NB4 (cell line): ENCODE measurements around the gene CSTPP1.

Experiments used
- DNase-seq: peaks from one replicate; pipeline ENCODE4 v3.0.0; 2010; ENCODE audit warnings: low read depth
- H3K4me3 ChIP-seq: one replicate; pipeline ENCODE4 v1.5.1; 2011; ENCODE audit warnings: mild to moderate bottlenecking, low read depth, low read length, moderate library complexity
- CTCF ChIP-seq: IDR thresholded peaks from one replicate; pipeline ENCODE4 v1.5.1; 2012; ENCODE audit warnings: low read depth, low read length
- MAX ChIP-seq: IDR thresholded peaks from 2 replicates; pipeline ENCODE4 v1.6.1; 2011; ENCODE audit warnings: low read depth, low read length
- MYC ChIP-seq: IDR thresholded peaks from 2 replicates; pipeline ENCODE4 v1.6.1; 2011; ENCODE audit warnings: low read depth, low read length
- POLR2A ChIP-seq: IDR thresholded peaks from 2 replicates; pipeline ENCODE4 v1.6.1; 2011; ENCODE audit warnings: mild to moderate bottlenecking; ENCODE audit not compliant: insufficient read length; ENCODE audit errors: extremely low read depth

The CSTPP1 gene

DNA sequence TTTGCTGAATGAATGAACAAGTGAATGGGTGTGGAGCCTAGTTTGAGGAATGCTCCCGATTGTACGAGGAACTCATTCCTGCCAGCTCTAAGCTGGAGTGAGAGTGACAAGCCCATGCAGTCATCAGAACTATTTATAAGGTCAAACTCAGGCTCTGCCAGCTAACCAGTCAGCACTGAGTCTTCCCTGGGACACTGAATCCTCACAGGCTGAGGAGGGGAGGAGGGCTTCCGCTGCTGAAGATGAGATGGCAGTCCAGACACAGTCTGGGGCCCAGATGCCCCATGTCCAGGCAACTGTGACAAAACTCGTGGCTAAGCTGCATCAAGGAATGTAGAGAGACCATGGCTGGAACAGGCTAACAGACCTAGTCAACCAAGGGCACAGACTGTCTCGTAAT lies 22.2 kb upstream of the CSTPP1 start:
- H3K4me3 ChIP-seq = no peak overlapping the region
- no peak for TF ChIP-seq POLR2A
- TF ChIP-seq CTCF = no peak
- no peak for TF ChIP-seq MYC
- no peak for TF ChIP-seq MAX
- DNase-seq = no peak

- no peak overlapping the region for H3K4me3 ChIP-seq
- no peak for TF ChIP-seq POLR2A
- TF ChIP-seq MAX = no peak
- TF ChIP-seq MYC = no peak
- no peak for TF ChIP-seq CTCF
- no peak for DNase-seq
Observed at GRCh38 chr11:46914910-46915309, 21.7 kb upstream of the CSTPP1 start.

DNA sequence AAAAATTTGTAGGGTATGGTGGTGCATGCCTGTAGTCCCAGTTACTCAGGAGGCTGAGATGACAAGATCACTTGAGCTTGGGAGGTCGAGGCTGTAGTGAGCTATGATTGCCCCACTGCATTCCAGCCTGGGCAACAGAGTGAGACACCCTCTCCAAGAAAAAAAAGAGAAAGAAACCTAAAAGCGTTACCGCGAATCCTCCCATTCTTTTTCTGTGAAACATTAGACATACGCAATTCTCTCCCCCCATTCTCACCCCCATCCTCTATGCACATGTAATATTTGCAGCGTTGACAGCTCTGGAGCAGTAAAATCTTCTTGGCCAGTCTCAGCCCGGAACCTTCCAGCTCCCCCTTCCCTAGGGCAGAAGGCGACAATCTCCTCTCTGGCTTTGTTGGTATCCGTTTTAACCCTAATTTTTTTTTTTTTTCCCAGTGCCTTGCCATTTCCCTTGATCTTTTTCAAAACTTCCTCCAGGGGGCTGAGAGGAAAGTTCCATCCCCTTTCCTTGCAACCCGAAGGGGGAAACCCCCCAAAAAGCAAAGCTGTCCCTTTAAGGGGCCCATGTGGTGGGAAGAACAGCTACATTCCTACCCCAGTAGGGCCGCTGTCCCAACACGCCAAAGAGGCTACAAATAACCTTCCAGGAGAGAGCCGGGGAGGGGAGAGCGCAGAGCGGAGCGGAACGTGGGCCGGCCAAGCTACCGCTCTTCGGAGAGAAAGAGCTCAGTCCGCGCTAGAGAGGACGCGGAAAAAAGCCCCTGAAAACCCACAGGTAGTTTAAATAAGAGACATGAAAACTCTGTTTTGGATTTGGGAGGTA lies 20.1 kb upstream of the CSTPP1 start:
- peak; percentile 54 for DNase-seq
- TF ChIP-seq CTCF = peak; percentile 7
- TF ChIP-seq MAX = no peak
- H3K4me3 ChIP-seq = peak overlapping the region; percentile 39

DNA sequence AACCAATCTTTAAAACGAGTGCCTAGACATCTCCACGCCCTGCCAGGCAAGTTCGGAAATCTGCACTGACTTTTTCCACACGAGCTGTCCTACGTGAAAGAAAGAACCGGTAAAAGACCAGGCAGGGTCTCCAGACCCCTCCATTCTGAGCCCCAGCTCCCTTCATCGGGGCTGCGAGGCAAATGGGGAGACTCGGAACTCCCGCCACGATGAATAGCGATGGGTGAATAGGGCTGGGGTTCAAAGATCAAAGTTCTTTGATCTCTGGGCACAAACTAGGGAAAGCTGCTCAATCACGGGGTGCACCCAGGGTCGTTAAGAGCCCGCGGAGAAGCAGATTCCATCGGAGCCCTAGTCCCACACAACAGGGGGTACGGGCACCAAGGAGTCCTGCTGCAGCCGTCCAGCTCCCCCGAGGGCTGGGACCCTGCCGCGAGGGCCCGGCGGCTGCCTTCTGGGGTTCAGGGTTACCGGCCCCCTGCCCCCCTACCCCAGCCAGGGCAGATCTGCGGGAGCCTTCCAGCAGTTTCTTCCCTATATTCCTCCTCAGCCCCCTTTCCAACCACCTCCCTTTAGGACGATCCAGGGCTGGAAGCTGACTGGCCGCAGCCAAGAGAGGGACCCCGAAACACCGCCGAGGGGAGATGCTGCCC lies 19.3 kb upstream of the CSTPP1 start:
- DNase-seq = no peak
- no peak for TF ChIP-seq MYC
- TF ChIP-seq CTCF = no peak
- H3K4me3 ChIP-seq = peak overlapping the region; percentile 39

DNA sequence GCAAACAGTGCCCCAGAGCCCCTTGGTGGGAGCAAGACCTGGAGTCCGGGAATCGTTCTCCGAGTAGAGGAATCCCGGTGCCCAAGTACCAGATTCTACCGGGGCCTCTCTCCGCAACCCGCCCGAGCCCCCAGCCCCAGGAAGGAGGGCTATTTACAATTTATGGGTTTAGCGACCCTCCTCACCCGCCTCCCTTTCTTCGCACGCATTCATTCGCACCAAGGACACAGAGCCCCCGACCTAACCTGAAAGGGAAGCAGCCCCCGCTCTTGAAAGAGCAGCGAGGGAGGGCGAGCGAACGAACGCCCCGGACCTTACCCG lies 18.8 kb upstream of the CSTPP1 start:
- no peak overlapping the region for H3K4me3 ChIP-seq
- TF ChIP-seq MAX (no peak), CTCF (no peak), POLR2A (no peak), MYC (no peak)
- DNase-seq = no peak
